Activated CD4-positive, alpha-beta T cell treated with anti-CD3 and anti-CD28 coated beads for 48 hours (primary cell): ENCODE results near the gene TMEM74B.
A peak's percentile ranks its signal among the peaks of the same experiment; 100 is the strongest.
"Not testable (repeated sequence)": the region's sequence is repeated elsewhere in the genome, so short reads cannot be mapped to it uniquely, and the experiment has no call there.

Experiments used
- DNase-seq: peaks from one replicate; pipeline ENCODE4 v3.0.0-alpha.2; 2020

Gene TMEM74B

GRCh38 chr20:1184638-1185315 lies at the start of gene TMEM74B:
Gene TMEM74B, minus strand, starts transcription at chr20:1184981. Its CDS starts 1,180 bp downstream, at chr20:1183801.
- peak; percentile 9 for DNase-seq

GRCh38 chr20:1232286-1233111 lies 47.7 kb upstream of the TMEM74B start:
- no peak for DNase-seq

DNA sequence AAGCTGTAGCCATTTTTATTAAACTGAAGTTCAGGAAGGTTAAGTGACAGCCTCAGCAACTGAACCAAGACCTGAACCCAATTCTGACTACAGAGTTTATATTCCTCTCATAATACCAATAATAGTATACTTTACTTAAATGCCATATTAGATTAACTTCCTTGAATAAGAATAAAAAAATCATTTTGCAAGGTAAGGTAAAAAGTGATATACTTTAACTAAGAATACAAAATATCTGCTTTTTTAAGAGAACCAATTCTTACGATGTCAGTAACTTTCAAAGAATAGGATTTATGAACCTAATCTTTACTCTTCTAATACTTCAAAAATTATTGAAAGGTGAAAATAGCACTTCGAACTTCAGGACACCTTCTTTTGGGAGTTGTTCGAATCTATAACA lies 44.8 kb upstream of the TMEM74B start:
- no peak for DNase-seq

GRCh38 chr20:1225783-1226654 lies 41.2 kb upstream of the TMEM74B start, which contains the start of gene RAD21L1:
Gene RAD21L1, plus strand, starts transcription at chr20:1226044. Its CDS starts 2,410 bp downstream, at chr20:1228454.
- DNase-seq = peak; percentile 87

GRCh38 chr20:1225263-1225782 lies 40.5 kb upstream of the TMEM74B start:
- no peak for DNase-seq

GRCh38 chr20:1224205-1224890 lies 39.6 kb upstream of the TMEM74B start:
- DNase-seq = no peak

DNA sequence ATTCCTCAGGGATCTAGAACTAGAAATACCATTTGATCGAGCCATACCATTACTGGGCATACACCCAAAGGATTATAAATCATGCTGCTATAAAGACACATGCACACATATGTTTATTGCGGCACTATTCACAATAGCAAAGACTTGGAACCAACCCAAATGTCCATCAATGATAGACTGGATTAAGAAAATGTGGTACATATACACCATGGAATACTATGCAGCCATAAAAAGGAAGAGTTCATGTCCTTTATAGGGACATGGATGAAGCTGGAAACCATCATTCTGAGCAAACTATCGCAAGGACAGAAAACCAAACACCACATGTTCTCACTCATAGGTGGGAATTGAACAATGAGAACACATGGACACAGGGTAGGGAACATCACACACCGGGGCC lies 38.0 kb upstream of the TMEM74B start:
- DNase-seq = not testable (repeated sequence)

DNA sequence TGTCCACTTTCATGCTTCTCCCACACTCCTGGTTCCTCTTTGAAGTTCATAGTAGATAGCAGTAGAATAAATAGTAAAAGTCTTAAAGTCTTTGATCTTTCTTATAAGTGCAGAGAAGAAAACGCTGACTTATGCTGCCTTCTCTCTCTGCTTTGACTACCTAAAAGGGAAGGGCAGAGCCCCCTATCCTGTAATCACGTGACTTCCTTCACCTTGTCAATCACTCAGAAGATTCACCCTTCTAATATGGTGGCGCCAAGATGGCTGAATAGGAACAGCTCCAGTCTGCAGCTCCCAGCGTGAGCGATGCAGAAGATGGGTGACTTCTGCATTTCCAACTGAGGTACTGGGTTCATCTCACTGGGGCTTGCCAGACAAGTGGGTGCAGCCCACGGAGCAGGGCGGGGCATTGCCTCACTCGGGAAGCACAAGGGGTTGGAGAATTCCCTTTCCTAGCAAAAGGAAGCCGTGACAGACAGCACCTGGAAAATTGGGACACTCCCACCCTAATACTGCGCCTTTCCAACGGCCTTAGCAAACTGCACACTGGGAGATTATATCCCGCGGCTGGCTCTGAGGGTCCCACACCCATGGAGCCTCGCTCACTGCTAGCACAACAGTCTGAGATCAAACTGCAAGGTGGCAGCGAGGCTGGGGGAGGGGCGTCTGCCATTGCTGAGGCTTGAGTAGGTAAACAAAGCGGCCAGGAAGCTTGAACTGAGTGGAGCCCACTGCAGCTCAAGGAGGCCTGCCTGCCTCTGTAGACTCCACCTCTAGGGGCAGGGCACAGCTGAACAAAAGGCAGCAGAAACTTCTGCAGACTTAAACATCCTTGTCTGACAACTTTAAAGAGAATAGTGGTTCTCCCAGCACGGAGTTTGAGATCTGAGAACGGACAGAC lies 32.0 kb upstream of the TMEM74B start:
- DNase-seq = not testable (repeated sequence)

DNA sequence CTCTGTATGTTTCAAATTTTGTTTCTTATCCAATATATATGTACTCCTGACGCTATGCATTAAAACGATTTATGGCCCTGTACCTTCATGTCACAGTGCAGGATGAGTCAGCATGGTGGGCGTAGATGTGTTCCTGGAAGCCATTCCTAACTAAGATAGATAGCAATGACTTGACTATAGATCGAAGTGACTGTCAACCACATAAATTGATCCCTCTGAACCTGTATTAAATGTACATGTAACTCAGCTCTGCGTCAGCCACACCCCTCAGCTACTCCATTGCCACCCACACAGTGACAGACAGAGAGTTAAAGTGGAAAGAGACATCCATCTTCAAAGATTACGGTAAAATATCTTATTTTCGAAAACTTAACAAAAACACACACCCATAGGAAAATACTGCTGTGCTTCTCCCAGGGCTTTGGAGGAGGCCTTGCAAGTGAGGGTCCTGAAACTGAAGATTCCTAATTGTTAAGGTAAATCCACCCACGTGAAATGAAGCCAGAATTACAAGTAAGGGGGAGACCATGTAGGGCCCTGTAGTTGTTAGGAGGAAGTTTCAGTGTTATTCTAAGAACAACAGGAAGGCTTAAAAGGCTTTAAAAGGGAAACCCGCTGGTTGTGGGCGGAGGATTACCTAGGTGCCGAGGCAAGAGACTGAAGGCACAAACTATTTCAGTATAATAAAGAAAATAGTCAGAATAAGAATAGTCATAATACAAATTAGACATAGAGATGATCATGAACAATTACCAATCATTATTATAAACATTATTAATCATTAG lies 30.8 kb upstream of the TMEM74B start:
- peak; percentile 86 for DNase-seq

- DNase-seq = no peak
These were observed 30.1 kb upstream of the TMEM74B start for GRCh38 chr20:1214838-1215261.

DNA sequence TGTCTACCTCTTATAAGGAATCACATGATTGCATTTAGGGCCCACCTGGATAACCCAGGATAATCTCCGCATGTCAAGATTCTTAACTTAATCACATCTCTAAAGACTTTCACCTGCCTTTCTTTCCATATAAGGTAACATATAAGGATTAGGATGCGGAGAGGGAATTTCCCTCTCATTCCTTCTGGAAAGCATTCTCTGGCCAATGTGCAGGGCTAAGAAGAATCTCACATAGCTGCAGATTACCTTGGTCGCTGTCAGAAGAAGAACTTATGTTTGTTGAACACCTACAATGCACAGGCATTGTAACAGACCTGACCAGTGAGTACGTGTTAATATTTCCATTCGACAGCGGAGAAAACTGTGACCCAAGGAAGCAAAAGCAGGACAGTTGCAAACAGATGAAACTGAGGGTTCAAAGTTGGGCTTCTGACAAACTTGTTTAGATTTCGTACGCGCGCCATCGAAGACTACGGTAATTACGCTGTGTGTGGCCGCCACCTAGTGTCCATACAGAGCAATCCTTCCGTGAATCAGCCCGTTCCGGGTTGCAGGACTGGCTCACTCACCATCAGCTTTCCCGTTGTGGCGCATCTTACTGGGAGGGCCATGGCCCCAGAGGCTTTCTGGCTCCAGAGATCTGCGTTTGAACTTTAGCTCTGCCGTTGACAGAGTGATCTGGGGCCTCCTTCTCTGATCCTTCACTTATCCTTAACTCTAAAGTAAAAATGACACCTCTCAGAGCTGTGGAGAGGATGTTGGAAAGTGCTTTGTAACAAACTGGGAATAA lies 28.0 kb upstream of the TMEM74B start:
- DNase-seq = peak; percentile 83

GRCh38 chr20:1212023-1212422 lies 27.2 kb upstream of the TMEM74B start:
- DNase-seq = no peak

DNA sequence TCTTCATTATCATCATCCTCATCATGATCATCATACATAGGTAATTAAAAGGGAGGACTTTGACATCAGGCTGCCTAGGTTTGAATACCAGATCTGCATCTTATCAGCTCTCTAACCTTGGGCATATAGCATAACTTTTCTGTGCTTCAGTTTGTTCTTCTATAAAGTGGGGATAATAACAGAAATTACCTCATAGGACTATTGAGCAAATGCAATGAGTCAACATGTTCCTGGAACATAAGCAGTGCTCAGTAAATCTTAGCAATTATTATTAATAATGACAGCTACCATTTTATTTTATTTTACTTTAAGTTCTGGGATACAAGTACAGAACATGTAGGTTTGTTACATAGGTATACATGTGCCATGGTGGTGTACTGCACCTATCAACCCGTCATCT lies 25.7 kb upstream of the TMEM74B start:
- DNase-seq = no peak

GRCh38 chr20:1209447-1210387 lies 24.9 kb upstream of the TMEM74B start:
- peak; percentile 21 for DNase-seq

DNA sequence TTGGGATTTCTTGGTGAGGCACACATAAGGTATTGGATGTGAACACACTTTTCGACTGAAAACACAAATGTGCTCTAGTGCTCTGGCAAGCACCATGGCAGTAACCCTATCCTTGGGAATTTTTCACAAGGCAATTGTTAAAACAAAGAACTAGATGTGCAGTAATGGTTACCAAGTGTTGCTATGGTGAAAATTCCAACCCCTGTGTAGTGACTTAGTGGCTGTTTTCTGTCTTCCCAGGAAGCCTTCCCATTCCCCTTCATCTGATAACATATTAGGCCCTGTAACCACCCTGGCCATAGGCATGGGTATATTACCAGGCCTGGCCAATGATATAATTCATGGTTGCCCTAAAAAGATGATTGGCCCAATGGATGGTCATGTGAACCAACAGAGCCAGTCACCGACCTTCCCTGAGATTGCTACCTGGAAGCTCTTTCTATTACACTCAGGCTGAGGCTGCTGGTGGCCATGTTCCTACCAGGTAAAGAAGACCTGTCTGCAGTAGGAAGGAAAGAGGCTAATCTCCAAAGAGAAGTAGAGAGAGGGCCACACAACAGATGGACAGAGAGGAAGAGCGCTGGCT lies 22.6 kb upstream of the TMEM74B start:
- DNase-seq = no peak

GRCh38 chr20:1206366-1207148 lies 21.8 kb upstream of the TMEM74B start:
- no peak for DNase-seq

- no peak for DNase-seq
These were observed 21.0 kb upstream of the TMEM74B start for GRCh38 chr20:1205802-1206201.
